IMR-90 (cell line): Measurements from ENCODE around the gene ZNG1B. TPM values are rescaled to one million over a fixed set of nuclear protein-coding genes. Genes with fewer than 3 reads are reported as not detected.
"Not testable (repeated sequence)": the region's sequence is repeated elsewhere in the genome, so short reads cannot be mapped to it uniquely, and the experiment has no call there.

Experiments
- ATAC-seq: fragments of 200-7000 bp; cut with Tn5 transposase; 2 replicates; pipeline ENCODE4 v1.9.1; 2020; ENCODE audit warnings: low read depth, mild to moderate bottlenecking, moderate library complexity
- BruUV-seq: library from RNA; stranded (reverse); fragments of 400-500 nt; replicated peaks from 2 replicates; lab custom pipeline; 2021; lab: Mats Ljungman, UMichigan
- CTCF ChIA-PET: fragments of 300-600 bp; formaldehyde crosslinking; extraction: SDS; loops from one replicate; lab custom pipeline; 2021; ENCODE audit warnings: antibody characterized with exemption; lab: Yijun Ruan, JAX
- POLR2A ChIA-PET: fragments of 300-600 bp; sonication (Branson Sonifier 250); formaldehyde crosslinking; loops from one replicate; lab custom pipeline; 2022; ENCODE audit warnings: antibody characterized with exemption; ENCODE audit not compliant: unreplicated experiment; lab: Charles Lee
- DNase-seq: peaks from one replicate; pipeline ENCODE4 v3.0.0; 2013
- H2AFZ ChIP-seq: replicated peaks from 2 replicates; pipeline ENCODE3; 2013; ENCODE audit warnings: low read length, mild to moderate bottlenecking; ENCODE audit not compliant: poor library complexity
- H2AK5ac ChIP-seq: 2 replicates; pipeline ENCODE4 v1.6.1; 2013; ENCODE audit warnings: low read depth, low read length, inconsistent platforms
- H2AK9ac ChIP-seq: replicated peaks from 2 replicates; pipeline ENCODE3; 2013; ENCODE audit warnings: mild to moderate bottlenecking, low read depth, low read length, moderate library complexity; ENCODE audit not compliant: poor library complexity
- H2BK120ac ChIP-seq: 2 replicates; pipeline ENCODE4 v1.6.1; 2013; ENCODE audit warnings: low read depth, low read length, inconsistent platforms
- H2BK15ac ChIP-seq: 3 replicates; pipeline ENCODE4 v1.6.1; 2013; ENCODE audit warnings: low read depth, low read length, inconsistent platforms
- H2BK20ac ChIP-seq: 2 replicates; pipeline ENCODE4 v1.6.1; 2013; ENCODE audit warnings: low read depth, mild to moderate bottlenecking, inconsistent platforms, low read length, moderate library complexity
- H2BK5ac ChIP-seq: 2 replicates; pipeline ENCODE4 v1.6.1; 2013; ENCODE audit warnings: mild to moderate bottlenecking, low read depth, low read length, inconsistent platforms; ENCODE audit not compliant: poor library complexity, severe bottlenecking
- H3K14ac ChIP-seq: replicated peaks from 2 replicates; pipeline ENCODE4 v1.6.1; 2013; ENCODE audit warnings: low read depth, low read length, inconsistent platforms
- H3K18ac ChIP-seq: 2 replicates; pipeline ENCODE4 v1.6.1; 2013; ENCODE audit warnings: low read depth, low read length, control low read depth
- H3K23ac ChIP-seq: 2 replicates; pipeline ENCODE4 v1.6.1; 2013; ENCODE audit warnings: low read depth, low read length, inconsistent platforms
- H3K27ac ChIP-seq: 2 replicates; pipeline ENCODE4 v1.5.1; 2013; ENCODE audit warnings: mild to moderate bottlenecking, control low read depth, low read length; ENCODE audit not compliant: insufficient read depth
- H3K27me3 ChIP-seq: 2 replicates; pipeline ENCODE4 v1.6.1; 2013; ENCODE audit warnings: low read length; ENCODE audit not compliant: control insufficient read depth, insufficient read depth
- H3K36me3 ChIP-seq: 2 replicates; pipeline ENCODE4 v1.6.1; 2013; ENCODE audit warnings: low read length, mixed read lengths; ENCODE audit not compliant: control insufficient read depth, insufficient read depth
- H3K4ac ChIP-seq: 2 replicates; pipeline ENCODE4 v1.6.1; 2013; ENCODE audit warnings: low read depth, low read length, inconsistent platforms
- H3K4me1 ChIP-seq: 2 replicates; pipeline ENCODE4 v1.6.1; 2013; ENCODE audit warnings: low read length, mixed read lengths; ENCODE audit not compliant: control insufficient read depth, insufficient read depth
- H3K4me2 ChIP-seq: 2 replicates; pipeline ENCODE4 v1.6.1; 2013; ENCODE audit warnings: low read depth, mild to moderate bottlenecking, control low read depth, low read length, moderate library complexity
- H3K4me3 ChIP-seq: 2 replicates; pipeline ENCODE4 v1.5.1; 2013; ENCODE audit warnings: low read depth, mild to moderate bottlenecking, control low read depth, low read length, moderate library complexity; ENCODE audit not compliant: insufficient read depth
- H3K56ac ChIP-seq: 2 replicates; pipeline ENCODE4 v1.6.1; 2013; ENCODE audit warnings: low read length, inconsistent platforms; ENCODE audit not compliant: insufficient read depth; ENCODE audit errors: extremely low read depth
- H3K79me1 ChIP-seq, 2 experiments: 2 replicates each; pipeline ENCODE4 v1.6.1; 2013; ENCODE audit warnings: low read length in 2 of 2, inconsistent platforms in 1 of 2, low read depth in 1 of 2
- H3K9ac ChIP-seq: 2 replicates; pipeline ENCODE4 v1.6.1; 2013; ENCODE audit warnings: low read depth, low read length, control low read depth
- H3K9me1 ChIP-seq: 2 replicates; pipeline ENCODE4 v1.6.1; 2013; ENCODE audit warnings: low read length, inconsistent platforms; ENCODE audit not compliant: insufficient read depth
- H3K9me3 ChIP-seq: 2 replicates; pipeline ENCODE4 v1.6.1; 2013; ENCODE audit warnings: low read length; ENCODE audit not compliant: control insufficient read depth, insufficient read depth
- H4K20me1 ChIP-seq: 2 replicates; pipeline ENCODE4 v1.6.1; 2013; ENCODE audit warnings: low read length, inconsistent platforms; ENCODE audit not compliant: insufficient read depth
- H4K5ac ChIP-seq: 2 replicates; pipeline ENCODE4 v1.6.1; 2013; ENCODE audit warnings: mild to moderate bottlenecking, low read depth, low read length, control low read depth
- H4K8ac ChIP-seq, 2 experiments: 2 replicates each; pipeline ENCODE4 v1.6.1; 2013; ENCODE audit warnings: low read depth in 2 of 2, low read length in 2 of 2, control low read depth in 1 of 2, inconsistent platforms in 1 of 2
- H4K91ac ChIP-seq: 2 replicates; pipeline ENCODE4 v1.6.1; 2013; ENCODE audit warnings: low read depth, low read length, inconsistent platforms; ENCODE audit not compliant: insufficient read depth
- WGBS, 2 experiments: methylation state at CpG; one replicate each; pipeline versions ENCODE4 v1.1.5 to v1.1.7; 2013; ENCODE audit warnings: missing lambda C conversion rate in 2 of 2; ENCODE audit not compliant: insufficient read length in 1 of 2; ENCODE audit errors: extremely low coverage in 2 of 2; 5-methylcytosine and 5-hydroxymethylcytosine counted together
- dilution Hi-C: fragments of 300-500 bp; cut with HindIII; formaldehyde crosslinking; loops from one replicate; pipeline ENCODE4 v1.14.3; 2018; ENCODE audit warnings: low sequenced_read_pairs; ENCODE audit not compliant: unreplicated experiment
- in situ Hi-C: fragments of 300-500 bp; cut with MboI; formaldehyde crosslinking; loops from 3 replicates; pipeline ENCODE4 v1.14.3; 2019; ENCODE audit warnings: low sequenced_read_pairs, inconsistent platforms, mixed read lengths
- intact Hi-C: fragments of 100-400 bp; cut with micrococcal nuclease; formaldehyde crosslinking; loops from 2 replicates; pipeline ENCODE4 v1.10.0; 2022
- polyA plus RNA-seq, 3 experiments: library from polyadenylated mRNA; depleted of rRNA; stranded (reverse); fragments of >200 nt; gene quantifications; 2 replicates each; pipeline ENCODE4 v1.2.3, GENCODE V29; 2012; ENCODE audit warnings: low replicate concordance in 1 of 3
- total RNA-seq: library from RNA; depleted of rRNA; stranded (reverse); fragments of >200 nt; gene quantifications from 2 replicates; pipeline ENCODE4 v1.2.3, GENCODE V29; 2012

Gene ZNG1B
- total and polyA plus RNA-seq, 2 of the 4 experiments (the other 2 are of a cell fraction): 7.0 to 11.2 TPM

GRCh38 chr2:113496527-113496926 is 59.0 kb downstream of the ZNG1B start:
- H3K4ac ChIP-seq, H3K18ac ChIP-seq, H3K9me3 ChIP-seq, H2AFZ ChIP-seq, H4K8ac ChIP-seq, H3K9ac ChIP-seq, H3K27me3 ChIP-seq, H3K4me2 ChIP-seq, H3K56ac ChIP-seq, H2BK15ac ChIP-seq, BruUV-seq, H2BK20ac ChIP-seq, H4K5ac ChIP-seq, H2AK5ac ChIP-seq, H3K9me1 ChIP-seq, H2BK120ac ChIP-seq, H3K23ac ChIP-seq, intact Hi-C loops, H3K14ac ChIP-seq, H4K20me1 ChIP-seq, H4K91ac ChIP-seq, H3K36me3 ChIP-seq, CTCF ChIA-PET, H3K79me1 ChIP-seq, ATAC-seq, POLR2A ChIA-PET, H3K27ac ChIP-seq, in situ Hi-C loops, H3K4me1 ChIP-seq, H2BK5ac ChIP-seq, dilution Hi-C loops, DNase-seq, H2AK9ac ChIP-seq, H3K4me3 ChIP-seq: not testable (repeated sequence)
- WGBS, 2 experiments: no CpG with 5 or more reads among the region's 13 CpGs

- in situ Hi-C loops, intact Hi-C loops, CTCF ChIA-PET, H3K79me1 ChIP-seq, ATAC-seq, DNase-seq, dilution Hi-C loops, H4K91ac ChIP-seq, H2AFZ ChIP-seq, H3K14ac ChIP-seq, POLR2A ChIA-PET, H3K36me3 ChIP-seq, H3K4me3 ChIP-seq, H2BK120ac ChIP-seq, H3K9ac ChIP-seq, H4K20me1 ChIP-seq, H3K56ac ChIP-seq, H3K27ac ChIP-seq, H3K4ac ChIP-seq, H2BK20ac ChIP-seq, H3K18ac ChIP-seq, H3K9me1 ChIP-seq, H2AK5ac ChIP-seq, H4K5ac ChIP-seq, H2BK5ac ChIP-seq, H3K4me2 ChIP-seq, H2AK9ac ChIP-seq, H3K4me1 ChIP-seq, H3K23ac ChIP-seq, BruUV-seq, H2BK15ac ChIP-seq, H4K8ac ChIP-seq, H3K9me3 ChIP-seq: not testable (repeated sequence)
- no CpG with 5 or more reads among the region's 4 CpGs for WGBS, 2 experiments
- H3K27me3 ChIP-seq: peaks cover 20% of the 10 kb centered on the region
Observed at GRCh38 chr2:113498365-113498764, 60.9 kb downstream of the ZNG1B start, which contains the start of gene FOXD4L1. TSS of gene FOXD4L1 (plus strand) at chr2:113498665. CDS start at chr2:113499257, 592 bp downstream.
